IgD-negative memory B cell (primary cell): ENCODE data around the gene PTRH1. TPM values are rescaled to one million over a fixed set of nuclear protein-coding genes. Genes with fewer than 3 reads are reported as not detected.

Experiments
- H3K27ac Mint-ChIP-seq, 3 donors: one replicate each; pipeline ENCODE4 v1.8.0; 2020 to 2022; ENCODE audit warnings: mild to moderate bottlenecking in 3 of 3, mixed read lengths in 3 of 3, moderate library complexity in 1 of 3
- H3K27me3 Mint-ChIP-seq: one replicate; pipeline ENCODE4 v1.8.0; 2021; ENCODE audit warnings: mixed read lengths
- H3K36me3 Mint-ChIP-seq: one replicate; pipeline ENCODE4 v1.8.0; 2020; ENCODE audit warnings: mild to moderate bottlenecking, mixed read lengths
- H3K4me1 Mint-ChIP-seq, 3 donors: one replicate each; pipeline ENCODE4 v1.8.0; 2020 to 2022; ENCODE audit warnings: mixed read lengths in 3 of 3, mild to moderate bottlenecking in 1 of 3
- H3K4me3 Mint-ChIP-seq, 4 donors: one replicate each; pipeline ENCODE4 v1.8.0; 2020 to 2022; ENCODE audit warnings: mild to moderate bottlenecking in 4 of 4, mixed read lengths in 4 of 4, moderate library complexity in 3 of 4
- H3K9me3 Mint-ChIP-seq, 3 donors: one replicate each; pipeline ENCODE4 v1.8.0; 2020 to 2021; ENCODE audit warnings: mixed read lengths in 3 of 3, mild to moderate bottlenecking in 1 of 3
- polyA plus RNA-seq: library from polyadenylated mRNA; unstranded; fragments of 300-500 nt; fragmentation: Illumina TruSeq; gene quantifications from one replicate; pipeline ENCODE4 v1.2.3, GENCODE V29; 2021

The PTRH1 gene
- polyA plus RNA-seq, 1 donor from 2014 or later, result 14.8 TPM

DNA sequence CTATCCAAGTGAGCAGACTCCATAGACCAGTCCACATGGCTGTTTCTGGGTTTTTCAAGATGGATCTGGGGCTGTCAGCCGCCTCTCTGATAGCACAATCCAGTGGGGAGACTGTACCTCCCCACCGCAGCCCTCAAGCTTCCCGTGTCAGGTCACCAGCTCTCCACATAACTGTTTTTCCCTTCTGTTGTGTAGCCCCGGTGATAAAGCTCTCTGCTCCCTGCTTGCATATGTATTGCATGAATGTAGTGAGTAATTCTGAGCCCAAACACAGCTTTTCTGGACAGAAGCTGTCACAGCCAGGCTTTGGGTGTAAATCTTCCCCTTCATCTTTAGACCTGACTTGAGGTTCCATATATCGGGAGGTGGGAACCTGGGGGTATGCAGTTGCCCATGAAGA lies 31.7 kb downstream of the PTRH1 start:
- Mint-ChIP-seq H3K27ac (no peak overlapping the region), H3K4me1 (no peaks in the 10 kb centered on the region)

DNA sequence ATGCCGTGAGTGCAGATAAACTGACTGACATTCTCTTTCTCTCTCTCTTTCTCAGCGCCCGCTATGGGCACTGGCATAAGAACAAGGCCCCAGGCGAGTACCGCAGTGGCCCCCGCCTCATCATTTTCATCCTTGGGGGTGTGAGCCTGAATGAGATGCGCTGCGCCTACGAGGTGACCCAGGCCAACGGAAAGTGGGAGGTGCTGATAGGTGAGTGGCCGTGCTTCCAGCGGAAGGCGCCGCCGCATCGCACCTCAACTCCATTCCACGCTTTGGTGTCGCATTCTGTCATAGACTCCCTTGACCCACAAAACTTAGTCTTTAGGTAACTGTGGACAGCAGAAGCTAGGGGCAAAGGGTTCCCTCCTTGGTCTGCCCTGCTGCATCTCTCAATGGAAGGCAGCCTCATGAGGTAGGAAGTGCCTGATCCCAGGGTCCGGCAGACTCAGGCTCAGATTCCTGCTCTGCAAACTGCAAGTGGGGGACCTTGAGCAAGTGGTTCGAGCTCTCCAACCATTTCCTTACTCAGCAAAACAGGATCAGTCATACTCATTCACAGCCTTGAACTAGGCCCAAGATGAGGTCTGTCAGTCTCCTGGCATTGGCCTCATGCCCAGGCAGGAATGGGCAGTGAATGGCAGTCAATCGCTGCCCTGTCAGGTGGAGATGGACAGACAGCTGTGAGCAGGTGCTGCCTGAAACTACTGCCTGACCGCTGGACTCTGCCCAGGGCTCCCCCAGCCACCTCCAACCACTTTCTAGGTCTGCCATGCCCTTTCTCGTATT lies 32.9 kb downstream of the PTRH1 start:
- Mint-ChIP-seq H3K9me3 (no peaks in the 10 kb centered on the region), H3K27me3 (peaks cover 8% of the 10 kb centered on the region), H3K4me1 (no peaks in the 10 kb centered on the region), H3K4me3 (no peak overlapping the region), H3K27ac (peak overlapping the region in 1 of 3 donors; percentile 3), H3K36me3 (peaks cover 2% of the 10 kb centered on the region)

More for the DNA sequence above, 31.7 kb downstream of the PTRH1 start:
- Mint-ChIP-seq H3K4me3 (no peak overlapping the region), H3K9me3 (no peaks in the 10 kb centered on the region), H3K36me3 (peaks cover 2% of the 10 kb centered on the region), H3K27me3 (peaks cover 8% of the 10 kb centered on the region)

DNA sequence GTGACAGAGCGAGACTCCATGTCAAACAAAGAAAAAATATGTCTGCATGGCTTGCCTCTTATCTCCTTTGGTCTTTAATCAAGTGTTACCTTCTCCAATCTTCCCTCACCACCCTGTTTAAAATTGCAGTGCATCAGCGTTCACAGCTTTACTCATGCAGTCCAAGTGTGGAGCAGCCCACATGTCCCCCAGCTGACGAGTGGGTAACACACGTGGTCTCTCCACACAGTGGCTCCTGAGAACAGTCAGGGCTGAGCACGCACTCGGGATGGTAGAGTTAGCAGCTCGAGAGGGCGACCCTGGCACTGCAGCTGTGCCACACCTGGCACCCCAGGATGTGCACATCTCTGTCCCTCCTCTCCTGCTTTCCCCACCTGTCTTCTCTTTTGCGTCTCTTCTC lies 34.6 kb downstream of the PTRH1 start:
- Mint-ChIP-seq H3K27ac (no peak overlapping the region), H3K4me3 (no peak overlapping the region), H3K27me3 (peaks cover 8% of the 10 kb centered on the region), H3K4me1 (no peaks in the 10 kb centered on the region), H3K36me3 (no peaks in the 10 kb centered on the region), H3K9me3 (no peaks in the 10 kb centered on the region)

DNA sequence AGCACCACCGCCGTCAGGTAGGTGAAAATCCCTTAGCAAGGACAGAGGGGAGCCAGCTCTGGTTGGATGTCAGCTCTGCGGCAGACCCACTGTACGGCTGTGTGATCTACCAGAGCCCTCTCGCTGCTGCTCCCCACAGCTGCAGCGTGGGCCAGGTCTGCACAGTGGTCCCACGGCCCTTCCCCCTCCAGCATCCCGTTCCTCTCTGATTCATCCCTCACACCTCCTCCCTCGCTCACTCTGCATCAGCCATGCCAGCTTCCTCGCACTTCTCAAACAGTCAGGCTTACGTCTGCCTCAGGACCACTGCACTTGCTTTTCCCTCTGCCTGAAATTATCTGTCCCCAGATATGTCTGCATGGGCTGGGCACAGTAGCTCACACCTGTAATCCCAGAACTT lies 35.2 kb downstream of the PTRH1 start:
- Mint-ChIP-seq H3K27me3 (peaks cover 8% of the 10 kb centered on the region), H3K36me3 (no peaks in the 10 kb centered on the region), H3K9me3 (no peaks in the 10 kb centered on the region), H3K4me3 (peak overlapping the region in 1 of 4 donors; percentile 45), H3K27ac (no peak overlapping the region), H3K4me1 (no peaks in the 10 kb centered on the region)

DNA sequence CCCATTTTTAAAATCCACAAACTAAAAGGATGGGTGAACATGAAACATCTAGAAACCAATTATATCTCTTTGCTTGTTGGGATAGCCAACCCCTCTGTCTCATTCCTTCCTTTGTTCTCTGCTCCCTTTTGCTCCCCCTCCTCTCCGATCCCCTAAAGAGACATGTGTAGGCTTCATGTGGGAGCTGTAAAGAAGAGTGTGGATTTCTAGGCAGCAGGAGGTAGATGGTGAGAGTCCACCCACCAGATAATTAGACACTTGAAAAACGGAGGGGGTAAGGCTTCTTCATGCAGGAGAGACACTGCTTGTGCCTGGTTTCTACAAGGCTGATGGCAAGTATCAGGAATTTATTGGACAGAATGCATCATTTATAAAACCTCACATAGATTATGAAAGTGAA lies 36.0 kb downstream of the PTRH1 start:
- no peaks in the 10 kb centered on the region for H3K36me3 Mint-ChIP-seq
- H3K9me3 Mint-ChIP-seq, result no peaks in the 10 kb centered on the region
- peaks cover 5% of the 10 kb centered on the region for H3K27me3 Mint-ChIP-seq

DNA sequence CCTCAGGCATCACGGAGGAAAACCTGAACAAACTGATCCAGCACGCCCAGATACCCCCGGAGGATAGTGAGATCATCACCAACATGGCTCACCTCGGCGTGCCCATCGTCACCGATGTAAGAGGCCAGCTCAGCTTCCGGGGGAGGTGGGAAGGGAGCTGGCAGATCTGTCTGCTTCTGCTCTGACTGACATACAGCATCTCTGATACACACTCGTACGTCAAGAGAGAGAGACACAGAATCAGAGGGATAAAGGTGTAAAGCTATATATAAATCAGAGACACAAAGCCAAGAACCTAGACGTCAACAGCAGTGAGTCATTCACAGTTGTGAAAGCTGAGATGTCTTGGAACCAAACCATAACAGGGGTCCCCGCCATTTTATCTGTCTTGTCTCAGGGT lies 38.8 kb downstream of the PTRH1 start:
- Mint-ChIP-seq H3K27ac (no peak overlapping the region), H3K27me3 (peaks cover 5% of the 10 kb centered on the region), H3K9me3 (no peaks in the 10 kb centered on the region), H3K4me1 (no peaks in the 10 kb centered on the region), H3K36me3 (no peaks in the 10 kb centered on the region), H3K4me3 (no peak overlapping the region)

More for the DNA sequence above, 36.0 kb downstream of the PTRH1 start:
- H3K4me1 Mint-ChIP-seq, result no peaks in the 10 kb centered on the region
- no peak overlapping the region for H3K27ac Mint-ChIP-seq
- H3K4me3 Mint-ChIP-seq, result no peak overlapping the region

DNA sequence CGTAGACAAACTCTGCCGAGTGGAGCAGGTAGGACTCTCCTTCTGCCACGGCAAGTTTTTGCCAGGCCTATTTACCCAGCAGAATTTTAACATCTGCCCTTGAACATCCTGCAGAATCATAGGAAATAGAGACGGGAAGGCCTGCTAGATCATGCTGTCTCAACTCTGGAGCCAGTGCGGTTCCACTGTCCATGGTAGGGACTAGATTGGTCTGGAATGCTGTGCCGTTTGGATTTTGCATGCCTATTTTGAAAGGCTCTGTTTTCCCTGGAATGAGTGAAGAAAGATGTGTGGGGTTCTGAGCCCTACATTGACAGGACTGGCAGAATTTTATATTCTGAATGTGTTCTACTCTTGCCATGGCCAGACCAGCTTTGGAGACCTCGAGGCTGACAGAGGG lies 42.2 kb downstream of the PTRH1 start:
- H3K27me3 Mint-ChIP-seq, result peaks cover under 1% of the 10 kb centered on the region
- H3K9me3 Mint-ChIP-seq, result no peaks in the 10 kb centered on the region
- no peaks in the 10 kb centered on the region for H3K4me1 Mint-ChIP-seq
- H3K4me3 Mint-ChIP-seq, result no peak overlapping the region
- H3K36me3 Mint-ChIP-seq, result no peaks in the 10 kb centered on the region
- H3K27ac Mint-ChIP-seq, result peak overlapping the region in 1 of 3 donors; percentile 35

DNA sequence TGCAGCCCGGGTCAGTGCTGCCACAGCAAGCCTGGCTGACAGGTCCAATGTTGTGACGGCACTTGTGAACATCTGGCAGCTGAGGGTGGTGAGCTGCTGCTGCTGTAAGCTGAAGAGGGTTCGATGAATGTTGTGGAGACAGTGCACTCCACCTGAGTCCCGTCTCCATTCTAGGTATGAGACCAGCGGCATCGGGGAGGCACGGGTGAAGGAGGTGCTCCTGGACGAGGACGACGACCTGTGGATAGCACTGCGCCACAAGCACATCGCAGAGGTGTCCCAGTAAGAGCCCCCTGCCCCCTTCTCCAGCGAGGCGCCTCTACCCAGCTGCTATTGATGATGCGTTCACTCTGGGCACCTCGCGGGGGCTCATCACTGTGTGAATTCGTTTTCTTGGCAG lies 47.6 kb downstream of the PTRH1 start:
- no peaks in the 10 kb centered on the region for H3K36me3 Mint-ChIP-seq
- no peaks in the 10 kb centered on the region for H3K9me3 Mint-ChIP-seq
- H3K27ac Mint-ChIP-seq, result no peak overlapping the region
- H3K4me3 Mint-ChIP-seq, result no peak overlapping the region
- no peaks in the 10 kb centered on the region for H3K4me1 Mint-ChIP-seq
- peaks cover 3% of the 10 kb centered on the region for H3K27me3 Mint-ChIP-seq

DNA sequence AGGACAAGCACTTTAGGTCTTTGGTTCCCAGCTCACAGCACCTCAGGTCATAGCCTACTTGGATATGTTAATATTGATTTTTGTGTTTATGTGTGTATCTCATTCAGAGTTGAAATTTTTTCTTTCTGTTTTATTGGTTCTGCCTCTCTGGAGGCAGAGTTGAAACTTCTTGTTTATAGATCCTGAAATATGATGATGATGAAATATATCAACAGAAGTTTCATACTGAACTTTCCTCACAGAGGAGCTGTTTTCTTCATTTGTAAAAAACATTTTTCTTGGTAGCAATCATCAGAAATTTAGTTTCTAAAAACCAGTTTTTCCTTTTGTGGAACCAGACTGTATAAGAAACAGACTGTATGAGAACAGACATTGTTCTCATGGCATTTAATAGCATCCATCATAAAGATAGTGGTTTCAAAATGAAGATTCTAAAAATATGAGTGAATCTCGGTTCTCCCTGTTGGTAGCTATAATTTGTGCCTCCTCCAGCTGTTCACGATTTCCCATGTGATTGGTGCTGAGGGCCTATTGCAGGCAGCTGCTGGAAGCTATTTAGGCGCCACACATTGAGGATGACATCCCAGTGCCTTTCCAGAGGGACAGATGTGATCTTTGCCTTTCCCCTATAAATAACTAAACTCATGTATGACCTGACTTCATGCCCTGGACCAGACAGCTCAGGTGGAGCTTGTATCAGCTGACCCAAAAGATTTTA lies 48.2 kb downstream of the PTRH1 start:
- H3K9me3 Mint-ChIP-seq, result no peaks in the 10 kb centered on the region
- peaks cover 4% of the 10 kb centered on the region for H3K27me3 Mint-ChIP-seq
- no peaks in the 10 kb centered on the region for H3K4me1 Mint-ChIP-seq
- H3K36me3 Mint-ChIP-seq, result no peaks in the 10 kb centered on the region
- H3K27ac Mint-ChIP-seq, result no peak overlapping the region
- no peak overlapping the region for H3K4me3 Mint-ChIP-seq

GRCh38 chr9:127664678-127665507 lies 50.6 kb downstream of the PTRH1 start:
- peaks cover 5% of the 10 kb centered on the region for H3K27me3 Mint-ChIP-seq
- H3K27ac Mint-ChIP-seq, result no peak overlapping the region
- no peaks in the 10 kb centered on the region for H3K4me1 Mint-ChIP-seq
- no peak overlapping the region for H3K4me3 Mint-ChIP-seq
- H3K36me3 Mint-ChIP-seq, result no peaks in the 10 kb centered on the region
- H3K9me3 Mint-ChIP-seq, result no peaks in the 10 kb centered on the region

- H3K36me3 Mint-ChIP-seq, result no peaks in the 10 kb centered on the region
- H3K4me1 Mint-ChIP-seq, result no peaks in the 10 kb centered on the region
Measured at GRCh38 chr9:127664324-127664677, 51.2 kb downstream of the PTRH1 start.

More at GRCh38 chr9:127664324-127664677, 51.2 kb downstream of the PTRH1 start:
- peaks cover 8% of the 10 kb centered on the region for H3K27me3 Mint-ChIP-seq
- H3K27ac Mint-ChIP-seq, result no peak overlapping the region
- no peak overlapping the region for H3K4me3 Mint-ChIP-seq
- H3K9me3 Mint-ChIP-seq, result no peaks in the 10 kb centered on the region

Other genes starting within 250 kb of the PTRH1 start
- 0.33 TPM for gene STXBP1, start 103.4 kb downstream of the PTRH1 start, polyA plus RNA-seq
- not detected for gene CFAP157, start 8.7 kb downstream of the PTRH1 start, polyA plus RNA-seq
- not detected for gene TTC16, start 416 bp upstream of the PTRH1 start, polyA plus RNA-seq
- gene TOR2A, start 19.6 kb upstream of the PTRH1 start, polyA plus RNA-seq, result 22.4 TPM
- 76.1 TPM for gene SH2D3C, start 63.0 kb upstream of the PTRH1 start, polyA plus RNA-seq
- gene CDK9, start 70.4 kb upstream of the PTRH1 start, polyA plus RNA-seq, result 65.3 TPM
- gene FPGS, start 87.2 kb upstream of the PTRH1 start, polyA plus RNA-seq, result 51.4 TPM
- gene ENG, start 139.0 kb upstream of the PTRH1 start, polyA plus RNA-seq, result 1.8 TPM
- 0.10 TPM for gene AK1, start 162.0 kb upstream of the PTRH1 start, polyA plus RNA-seq
- gene ST6GALNAC6, start 183.9 kb upstream of the PTRH1 start, polyA plus RNA-seq, result 38.9 TPM
- 32.5 TPM for gene ST6GALNAC4, start 201.4 kb upstream of the PTRH1 start, polyA plus RNA-seq
- 1.1 TPM for gene PIP5KL1, start 215.1 kb upstream of the PTRH1 start, polyA plus RNA-seq
- 44.9 TPM for gene DPM2, start 222.2 kb upstream of the PTRH1 start, polyA plus RNA-seq